ENCODE results near the gene ZNF652.

ZNF652 gene

GRCh38 chr17:49260011-49260816 lies 101.8 kb downstream of the ZNF652 start:
- peak; percentile 44 for DNase-seq

GRCh38 chr17:49259663-49260010 lies 102.4 kb downstream of the ZNF652 start:
- no peak for DNase-seq

- no peak for DNase-seq
Observed at GRCh38 chr17:49258394-49258793, 103.7 kb downstream of the ZNF652 start.

GRCh38 chr17:49255125-49255524 lies 106.9 kb downstream of the ZNF652 start:
- DNase-seq, result no peak

- no peak for DNase-seq
Observed at GRCh38 chr17:49254066-49254465, 108.0 kb downstream of the ZNF652 start.

DNA sequence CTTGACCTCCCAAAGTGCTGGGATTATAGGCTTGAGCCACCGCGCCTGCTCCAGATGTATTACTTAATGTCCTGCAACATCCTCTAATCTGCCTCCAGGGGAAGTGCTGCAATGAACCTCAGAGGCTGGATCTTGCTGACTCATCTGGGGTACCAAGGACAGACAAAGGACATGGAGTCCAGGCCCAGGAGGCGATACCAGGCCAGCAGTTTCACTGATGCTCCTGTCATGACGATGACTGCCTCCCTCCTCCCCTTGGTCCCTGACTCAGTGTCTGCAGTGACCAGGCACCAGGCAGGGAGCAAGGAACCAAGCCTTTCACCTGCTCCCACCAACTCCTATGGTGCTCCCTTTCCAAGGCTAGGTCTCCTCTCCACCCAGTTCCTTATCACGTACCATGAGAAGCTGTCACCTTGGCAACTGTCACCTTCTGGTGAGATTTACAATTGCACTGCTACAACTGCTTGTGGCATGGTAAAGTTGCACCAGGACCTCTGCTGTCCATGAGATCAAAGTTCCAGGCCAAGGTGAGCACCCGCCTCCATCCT lies 109.8 kb downstream of the ZNF652 start:
- no peak for DNase-seq

DNA sequence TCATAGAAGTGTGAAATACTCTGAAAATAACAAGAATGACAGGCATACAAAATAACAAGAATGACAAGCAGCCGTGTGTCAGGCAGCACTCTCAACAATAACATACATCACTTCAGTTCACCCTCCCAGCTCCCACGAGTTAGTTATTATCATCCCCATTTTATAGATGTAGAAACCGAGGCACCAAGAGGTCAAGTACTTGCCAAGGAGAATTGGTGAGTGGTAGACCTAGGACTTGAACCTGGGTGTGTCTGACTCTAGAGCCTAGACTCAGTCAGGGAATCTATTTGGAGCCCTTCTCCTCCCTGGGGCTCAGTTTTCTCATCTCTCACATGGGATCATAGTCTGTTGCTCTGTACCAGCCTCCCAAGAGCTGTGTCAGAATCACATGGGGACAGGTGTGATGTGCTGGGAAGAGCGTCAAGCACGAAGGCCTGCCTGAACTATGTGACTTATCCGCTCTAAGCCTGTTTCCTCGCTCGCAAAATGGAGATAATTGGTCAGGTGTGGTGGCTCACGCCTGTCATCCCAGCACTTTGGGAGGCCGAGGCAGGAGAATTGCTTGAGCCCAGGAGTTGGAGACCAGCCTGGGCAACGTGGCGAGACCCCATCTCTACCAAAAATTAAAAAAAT lies 112.0 kb downstream of the ZNF652 start:
- no peak for DNase-seq

DNA sequence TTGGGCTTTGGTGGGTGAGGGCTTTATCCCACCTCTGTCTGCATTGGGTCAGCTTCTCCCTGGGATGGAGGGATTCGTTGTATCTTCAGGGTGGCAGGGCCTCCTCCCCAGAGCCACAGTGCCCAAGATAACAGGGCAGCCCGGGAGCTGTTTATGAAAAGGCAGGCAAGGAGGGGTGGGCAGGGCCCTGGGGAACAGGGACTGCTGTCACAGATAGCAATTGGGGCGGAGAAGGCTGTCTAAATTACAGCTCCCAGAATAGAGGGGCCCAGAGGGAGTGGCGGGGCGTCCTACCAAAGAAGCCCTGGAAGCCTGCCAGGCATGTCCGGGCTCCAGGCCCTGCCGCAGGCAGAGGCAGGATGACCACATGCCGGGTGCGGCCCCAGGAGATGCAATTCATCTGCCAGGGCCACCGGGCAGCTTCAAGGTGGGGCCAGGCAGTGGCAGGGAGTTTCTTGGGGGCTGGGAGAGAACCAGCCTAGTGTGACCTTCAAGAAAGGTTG lies 112.7 kb downstream of the ZNF652 start:
- DNase-seq, result no peak

DNA sequence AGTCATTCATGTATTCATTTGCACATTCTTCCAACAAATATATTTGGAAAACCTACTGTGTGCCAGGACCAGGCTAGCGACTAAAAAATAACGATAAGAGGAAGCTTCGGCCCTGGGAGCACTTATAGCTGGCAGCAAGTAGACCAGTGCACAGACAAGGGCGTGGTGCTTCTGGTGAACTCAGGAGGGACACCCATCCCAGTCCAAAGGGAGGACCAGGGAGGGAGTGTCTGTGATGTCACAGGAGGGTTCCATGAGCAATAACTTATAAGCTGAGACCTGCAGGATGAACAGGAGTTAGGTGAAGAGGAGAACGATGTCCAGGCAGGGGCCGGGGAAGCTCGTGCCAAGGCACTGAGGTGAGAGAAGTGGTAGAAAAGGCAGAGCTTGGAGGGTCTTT lies 114.1 kb downstream of the ZNF652 start:
- DNase-seq, result no peak

DNA sequence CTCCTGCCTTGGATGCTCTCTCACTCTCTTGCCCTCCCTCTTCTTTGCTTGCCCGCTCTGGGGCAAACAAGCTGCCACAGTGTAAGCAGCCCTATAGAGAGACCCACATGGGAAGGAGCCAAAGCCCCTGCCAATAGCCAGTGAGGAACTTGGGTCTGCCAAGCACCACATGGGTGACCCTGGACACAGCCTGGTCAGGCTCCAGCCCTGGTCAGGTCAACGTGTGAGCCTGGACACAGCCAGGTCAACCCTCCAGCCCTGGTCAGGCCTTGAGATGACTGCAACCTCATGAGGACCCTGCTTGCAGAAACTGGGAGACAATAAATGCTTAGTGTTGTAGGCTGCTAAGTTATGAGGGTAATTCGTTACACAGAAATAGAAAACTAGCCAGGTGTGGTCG lies 117.2 kb downstream of the ZNF652 start:
- no peak for DNase-seq
